Cerebellar nuclear complex (tissue), 1 donor: ENCODE measurements around the gene ANAPC4.

Experiments
- DNase-seq, 2 experiments: peaks; one replicate each; lab custom pipeline; 2025; lab: John Stamatoyannopoulos, UW

ANAPC4 gene

GRCh38 chr4:25377572-25378436, 741 bp downstream of the ANAPC4 start:
- DNase-seq: no peak

- no peak for DNase-seq
These were observed 1.3 kb downstream of the ANAPC4 start for GRCh38 chr4:25378437-25378743.

- DNase-seq: no peak
These were observed 2.5 kb downstream of the ANAPC4 start for GRCh38 chr4:25379591-25379990.

DNA sequence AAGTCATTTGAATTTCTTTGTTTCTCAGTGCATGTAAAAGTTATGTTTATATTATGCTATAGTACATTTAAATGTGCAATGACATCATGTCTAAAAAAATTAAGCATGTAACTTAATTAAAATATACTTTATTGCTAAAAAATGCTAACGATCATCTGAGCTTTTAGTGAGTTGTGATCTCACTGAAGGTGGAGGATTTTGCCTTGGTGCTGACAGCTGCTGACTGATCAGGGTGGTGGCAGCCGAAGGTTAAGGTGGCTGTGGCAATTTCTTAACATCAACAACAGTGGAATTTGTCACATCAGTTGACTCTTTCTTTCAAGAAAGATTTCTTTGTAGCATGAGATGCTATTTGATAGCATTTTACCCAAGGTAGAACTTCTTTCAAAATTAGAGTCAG, 6.6 kb downstream of the ANAPC4 start:
- DNase-seq: no peak

GRCh38 chr4:25386926-25387325, 9.9 kb downstream of the ANAPC4 start:
- no peak for DNase-seq

- no peak for DNase-seq
These were observed 20.2 kb downstream of the ANAPC4 start for GRCh38 chr4:25397305-25397704.

- no peak for DNase-seq
These were observed 22.4 kb downstream of the ANAPC4 start for GRCh38 chr4:25399510-25399909.

- no peak for DNase-seq
These were observed 24.0 kb downstream of the ANAPC4 start for GRCh38 chr4:25401066-25401465.

DNA sequence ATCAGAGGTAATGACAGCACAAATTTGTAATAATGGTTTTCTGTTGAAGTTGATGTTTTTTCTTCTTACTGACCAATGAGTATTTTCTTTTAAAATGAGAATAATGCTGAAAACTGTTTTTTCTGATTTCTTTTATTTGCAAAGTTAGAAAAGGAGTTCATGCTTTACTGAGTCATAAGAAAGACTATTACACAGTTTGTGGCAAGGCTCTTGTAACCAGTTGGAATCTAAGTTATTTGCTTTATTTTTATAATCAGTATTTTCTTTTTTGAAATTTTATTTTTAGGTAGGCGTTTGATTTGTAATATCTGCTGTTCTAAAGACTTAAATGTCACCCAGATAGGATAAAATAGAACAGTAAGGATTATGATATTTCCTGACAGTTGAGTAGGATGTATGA, 25.5 kb downstream of the ANAPC4 start:
- no peak for DNase-seq

GRCh38 chr4:25403699-25404098, 26.6 kb downstream of the ANAPC4 start:
- no peak for DNase-seq

DNA sequence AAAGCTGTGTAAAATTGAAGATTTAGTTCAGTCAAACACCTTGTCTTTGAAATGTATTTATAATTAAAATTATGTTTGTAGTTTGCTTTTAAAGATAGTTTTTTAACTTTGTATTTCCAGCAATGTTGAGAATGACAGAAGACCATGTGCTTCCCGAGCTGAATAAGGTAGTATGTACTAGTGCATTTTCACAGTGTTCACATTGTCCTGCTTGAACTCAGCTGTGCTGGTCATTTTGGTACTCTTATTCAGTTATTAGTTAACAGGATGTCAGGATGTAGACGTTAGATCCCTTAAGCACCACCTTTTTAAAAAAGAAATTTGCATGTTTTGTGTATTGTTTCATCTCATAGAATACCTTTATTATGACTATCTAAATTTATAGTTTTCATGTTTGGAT, 28.4 kb downstream of the ANAPC4 start:
- no peak for DNase-seq

DNA sequence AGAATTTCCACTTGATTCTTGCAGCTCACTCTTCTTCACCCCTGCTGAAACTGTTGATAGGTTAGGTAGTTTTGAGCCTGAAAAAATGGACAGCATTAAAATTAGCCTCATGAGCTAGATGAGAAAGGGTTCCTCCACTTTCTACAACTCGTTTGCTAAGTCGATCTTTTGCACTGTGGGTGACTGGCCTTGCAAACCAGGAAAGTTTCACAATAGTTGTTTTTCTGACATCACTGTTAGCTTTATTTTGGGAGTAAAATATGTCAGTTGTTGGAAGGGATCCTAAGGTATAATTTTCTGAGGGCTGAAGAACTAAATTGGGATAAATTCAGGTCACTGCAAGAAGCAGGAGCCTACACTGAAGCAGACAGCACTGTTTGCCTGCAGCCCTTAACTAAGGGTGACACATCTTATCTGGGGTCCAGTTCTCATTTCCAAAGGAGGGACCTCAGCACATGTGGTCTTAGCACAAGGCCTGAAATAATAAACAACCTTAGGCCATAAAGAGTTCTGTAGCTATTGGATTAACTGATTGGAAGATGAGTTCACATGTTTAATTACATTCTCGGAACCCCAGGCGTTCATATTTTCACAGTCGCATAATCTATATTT, 29.1 kb downstream of the ANAPC4 start:
- DNase-seq: no peak

- no peak for DNase-seq
These were observed 33.9 kb downstream of the ANAPC4 start for GRCh38 chr4:25410820-25411529.

- no peak for DNase-seq
These were observed 36.2 kb downstream of the ANAPC4 start for GRCh38 chr4:25413261-25413660.

DNA sequence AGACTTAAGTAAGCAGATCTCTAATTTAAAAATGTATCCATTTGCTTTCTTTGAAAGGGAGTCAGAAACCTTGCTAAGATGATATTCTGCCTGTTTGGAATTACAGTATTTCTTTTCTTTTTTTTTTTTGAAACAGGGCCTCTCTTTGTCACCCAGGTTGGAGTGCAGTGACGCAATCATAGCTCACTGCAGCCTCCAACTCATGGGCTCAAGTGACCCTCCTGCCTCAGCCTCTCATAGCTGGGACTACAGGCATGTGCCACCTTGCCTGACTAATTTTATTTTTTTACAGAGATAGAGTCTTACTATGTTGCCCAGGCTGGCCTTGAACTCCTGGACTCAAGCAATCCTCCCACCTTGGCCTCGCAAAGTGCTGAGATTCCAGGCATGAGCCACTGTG, 40.0 kb downstream of the ANAPC4 start:
- DNase-seq: no peak

DNA sequence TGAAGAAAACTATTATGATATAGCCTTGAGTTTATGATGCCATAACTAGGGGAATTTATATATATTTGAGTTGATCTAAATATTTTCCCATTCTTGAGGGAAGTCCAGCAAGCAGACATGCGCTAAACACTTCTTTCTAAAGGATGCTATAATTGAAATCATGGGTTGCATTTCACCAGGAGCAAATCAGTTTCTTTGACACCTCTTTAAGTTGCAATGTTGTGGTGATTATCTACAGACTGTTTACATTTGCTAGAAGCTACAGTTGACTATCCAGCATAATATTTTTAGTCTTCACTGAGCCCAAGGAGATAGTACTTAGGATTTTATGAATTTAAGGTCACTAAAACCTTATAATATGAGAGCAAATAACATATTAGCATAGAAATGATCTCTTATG, 43.9 kb downstream of the ANAPC4 start:
- no peak for DNase-seq

GRCh38 chr4:25421816-25422525, 44.9 kb downstream of the ANAPC4 start:
- no peak for DNase-seq

- no peak for DNase-seq
These were observed 46.5 kb downstream of the ANAPC4 start for GRCh38 chr4:25423548-25423947.

- peak in 1 of 2 experiments; percentile 26 for DNase-seq
These were observed 47.6 kb downstream of the ANAPC4 start for GRCh38 chr4:25424539-25425228.

- DNase-seq: no peak
These were observed 48.3 kb downstream of the ANAPC4 start for GRCh38 chr4:25425361-25425760.

- DNase-seq: no peak
These were observed 50.8 kb downstream of the ANAPC4 start for GRCh38 chr4:25427871-25428270.

DNA sequence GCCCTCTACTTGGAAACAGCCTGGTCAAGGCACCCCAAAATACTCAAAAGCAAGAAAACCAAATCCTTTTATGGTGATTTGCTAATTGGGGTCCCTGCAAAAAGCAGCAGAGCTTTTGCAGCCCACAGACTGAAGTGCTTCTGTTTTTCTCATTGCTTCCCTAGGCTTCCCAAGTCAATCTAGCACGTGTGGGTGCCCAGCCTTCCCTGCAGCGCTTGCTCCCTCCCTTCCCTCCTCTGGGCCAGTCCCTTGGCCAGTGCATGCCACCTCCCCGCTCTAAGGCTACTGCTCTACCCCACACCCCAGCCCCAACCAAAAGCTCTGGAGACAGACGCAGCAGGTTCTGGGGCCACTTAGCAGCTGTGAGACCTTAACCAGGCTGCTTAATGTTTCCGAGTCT, 53.6 kb downstream of the ANAPC4 start:
- no peak for DNase-seq
